ENCODE measurements around the gene DDIT3.

Gene DDIT3

GRCh38 chr12:57547288-57548012 is 27.1 kb upstream of the DDIT3 start:
- no peak for DNase-seq (ENCODE audit: low read depth)

- DNase-seq (ENCODE audit: low read depth), result peak; percentile 96
Observed at GRCh38 chr12:57546438-57547287, 26.3 kb upstream of the DDIT3 start, which contains the start of gene DCTN2. Gene DCTN2 (minus strand): TSS chr12:57547192. CDS start chr12:57547063, 129 bp downstream.

- no peak for DNase-seq (ENCODE audit: low read depth)
Observed at GRCh38 chr12:57545809-57546437, 25.6 kb upstream of the DDIT3 start.

- DNase-seq (ENCODE audit: low read depth), result no peak
Observed at GRCh38 chr12:57543581-57543980, 23.3 kb upstream of the DDIT3 start.

GRCh38 chr12:57541717-57542116 is 21.4 kb upstream of the DDIT3 start:
- no peak for DNase-seq (ENCODE audit: low read depth)

GRCh38 chr12:57541001-57541400 is 20.7 kb upstream of the DDIT3 start:
- no peak for DNase-seq (ENCODE audit: low read depth)

- DNase-seq (ENCODE audit: low read depth), result no peak
Observed at GRCh38 chr12:57539134-57539768, 18.9 kb upstream of the DDIT3 start.

- no peak for DNase-seq (ENCODE audit: low read depth)
Observed at GRCh38 chr12:57536597-57536942, 16.3 kb upstream of the DDIT3 start.

GRCh38 chr12:57535764-57536596 is 15.7 kb upstream of the DDIT3 start:
- no peak for DNase-seq (ENCODE audit: low read depth)

- DNase-seq (ENCODE audit: low read depth), result no peak
Observed at GRCh38 chr12:57534991-57535543, 14.8 kb upstream of the DDIT3 start.

- no peak for DNase-seq (ENCODE audit: low read depth)
Observed at GRCh38 chr12:57534250-57534649, 13.9 kb upstream of the DDIT3 start.

- no peak for DNase-seq (ENCODE audit: low read depth)
Observed at GRCh38 chr12:57533108-57533507, 12.8 kb upstream of the DDIT3 start.

GRCh38 chr12:57531836-57532235 is 11.5 kb upstream of the DDIT3 start:
- DNase-seq (ENCODE audit: low read depth), result no peak

GRCh38 chr12:57530396-57531142 is 10.3 kb upstream of the DDIT3 start:
- no peak for DNase-seq (ENCODE audit: low read depth)

- no peak for DNase-seq (ENCODE audit: low read depth)
Observed at GRCh38 chr12:57529831-57530230, 9.5 kb upstream of the DDIT3 start.

- DNase-seq (ENCODE audit: low read depth), result no peak
Observed at GRCh38 chr12:57528831-57529555, 8.7 kb upstream of the DDIT3 start.

GRCh38 chr12:57528176-57528575 is 7.9 kb upstream of the DDIT3 start:
- no peak for DNase-seq (ENCODE audit: low read depth)

- DNase-seq (ENCODE audit: low read depth), result no peak
Observed at GRCh38 chr12:57527184-57527583, 6.9 kb upstream of the DDIT3 start.

- DNase-seq (ENCODE audit: low read depth), result no peak
Observed at GRCh38 chr12:57526477-57527126, 6.3 kb upstream of the DDIT3 start.

Data from fibroblast of gingiva (primary cell).